ENCODE results near the gene STXBP1. TPM values are rescaled to one million over a fixed set of nuclear protein-coding genes. Genes with fewer than 3 reads are reported as not detected.

Gene STXBP1
- total and polyA plus RNA-seq, 2 of the 13 experiments (the other 11 are each of a cell fraction or from before 2014, with no cell fraction given), result 2.9 TPM

- TF ChIP-seq, protein P1, sequence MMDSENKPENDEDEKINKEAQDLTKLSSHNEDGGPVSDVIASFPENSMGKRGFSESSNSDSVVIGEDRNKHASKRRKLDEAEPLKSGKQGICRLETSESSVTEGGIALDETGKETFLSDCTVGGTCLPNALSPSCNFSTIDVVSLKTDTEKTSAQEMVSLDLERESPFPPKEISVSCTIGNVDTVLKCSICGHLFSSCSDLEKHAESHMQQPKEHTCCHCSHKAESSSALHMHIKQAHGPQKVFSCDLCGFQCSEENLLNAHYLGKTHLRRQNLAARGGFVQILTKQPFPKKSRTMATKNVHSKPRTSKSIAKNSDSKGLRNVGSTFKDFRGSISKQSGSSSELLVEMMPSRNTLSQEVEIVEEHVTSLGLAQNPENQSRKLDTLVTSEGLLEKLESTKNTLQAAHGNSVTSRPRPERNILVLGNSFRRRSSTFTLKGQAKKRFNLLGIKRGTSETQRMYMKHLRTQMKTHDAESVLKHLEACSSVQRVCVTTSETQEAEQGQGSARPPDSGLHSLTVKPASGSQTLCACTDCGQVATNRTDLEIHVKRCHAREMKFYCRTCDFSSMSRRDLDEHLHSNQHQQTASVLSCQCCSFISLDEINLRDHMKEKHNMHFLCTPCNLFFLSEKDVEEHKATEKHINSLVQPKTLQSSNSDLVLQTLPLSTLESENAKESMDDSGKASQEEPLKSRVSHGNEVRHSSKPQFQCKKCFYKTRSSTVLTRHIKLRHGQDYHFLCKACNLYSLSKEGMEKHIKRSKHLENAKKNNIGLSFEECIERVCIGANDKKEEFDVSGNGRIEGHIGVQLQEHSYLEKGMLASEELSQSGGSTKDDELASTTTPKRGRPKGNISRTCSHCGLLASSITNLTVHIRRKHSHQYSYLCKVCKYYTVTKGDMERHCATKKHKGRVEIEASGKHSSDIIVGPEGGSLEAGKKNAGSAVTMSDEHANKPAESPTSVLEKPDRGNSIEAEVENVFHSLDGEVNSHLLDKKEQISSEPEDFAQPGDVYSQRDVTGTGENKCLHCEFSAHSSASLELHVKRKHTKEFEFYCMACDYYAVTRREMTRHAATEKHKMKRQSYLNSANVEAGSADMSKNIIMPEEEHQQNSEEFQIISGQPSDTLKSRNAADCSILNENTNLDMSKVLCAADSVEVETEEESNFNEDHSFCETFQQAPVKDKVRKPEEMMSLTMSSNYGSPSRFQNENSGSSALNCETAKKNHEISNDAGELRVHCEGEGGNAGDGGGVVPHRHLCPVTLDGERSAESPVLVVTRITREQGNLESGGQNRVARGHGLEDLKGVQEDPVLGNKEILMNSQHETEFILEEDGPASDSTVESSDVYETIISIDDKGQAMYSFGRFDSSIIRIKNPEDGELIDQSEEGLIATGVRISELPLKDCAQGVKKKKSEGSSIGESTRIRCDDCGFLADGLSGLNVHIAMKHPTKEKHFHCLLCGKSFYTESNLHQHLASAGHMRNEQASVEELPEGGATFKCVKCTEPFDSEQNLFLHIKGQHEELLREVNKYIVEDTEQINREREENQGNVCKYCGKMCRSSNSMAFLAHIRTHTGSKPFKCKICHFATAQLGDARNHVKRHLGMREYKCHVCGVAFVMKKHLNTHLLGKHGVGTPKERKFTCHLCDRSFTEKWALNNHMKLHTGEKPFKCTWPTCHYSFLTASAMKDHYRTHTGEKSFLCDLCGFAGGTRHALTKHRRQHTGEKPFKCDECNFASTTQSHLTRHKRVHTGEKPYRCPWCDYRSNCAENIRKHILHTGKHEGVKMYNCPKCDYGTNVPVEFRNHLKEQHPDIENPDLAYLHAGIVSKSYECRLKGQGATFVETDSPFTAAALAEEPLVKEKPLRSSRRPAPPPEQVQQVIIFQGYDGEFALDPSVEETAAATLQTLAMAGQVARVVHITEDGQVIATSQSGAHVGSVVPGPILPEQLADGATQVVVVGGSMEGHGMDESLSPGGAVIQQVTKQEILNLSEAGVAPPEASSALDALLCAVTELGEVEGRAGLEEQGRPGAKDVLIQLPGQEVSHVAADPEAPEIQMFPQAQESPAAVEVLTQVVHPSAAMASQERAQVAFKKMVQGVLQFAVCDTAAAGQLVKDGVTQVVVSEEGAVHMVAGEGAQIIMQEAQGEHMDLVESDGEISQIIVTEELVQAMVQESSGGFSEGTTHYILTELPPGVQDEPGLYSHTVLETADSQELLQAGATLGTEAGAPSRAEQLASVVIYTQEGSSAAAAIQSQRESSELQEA (CRISPR knock-in tag; IDR thresholded peaks at IDR 0.05; ENCODE audit: not compliant biosample characterization), result no peak
- TF ChIP-seq AKAP8 (CRISPR knock-in tag; IDR thresholded peaks at IDR 0.05) (no peak), KAT8 (CRISPR knock-in tag; IDR thresholded peaks at IDR 0.05) (peak; percentile 67), JUN (CRISPR knock-in tag; IDR thresholded peaks at IDR 0.05) (no peak), ZNF792 (CRISPR knock-in tag; IDR thresholded peaks at IDR 0.05) (no peak), MAFK (conservative IDR thresholded peaks at IDR 0.05 in 1 of 2, IDR thresholded peaks at IDR 0.05 in 1 of 2; ENCODE audit: low read length in 2 of 2) (no peak), ZNF550 (CRISPR knock-in tag; IDR thresholded peaks at IDR 0.05; ENCODE audit: borderline replicate concordance) (no peak), IRF9 (CRISPR knock-in tag; IDR thresholded peaks at IDR 0.05; ENCODE audit: borderline replicate concordance) (peak; percentile 84; the same call in 1 of the 2 replicates), HDAC2 (CRISPR knock-in tag; IDR thresholded peaks at IDR 0.05) (peak; percentile 41; the same call in 1 of the 2 replicates), EHMT2 (IDR thresholded peaks at IDR 0.05; ENCODE audit: borderline replicate concordance, low read depth, low read length) (no peak), CC2D1A (CRISPR knock-in tag; IDR thresholded peaks at IDR 0.05) (no peak), MLXIP (CRISPR knock-in tag; IDR thresholded peaks at IDR 0.05; ENCODE audit: borderline replicate concordance) (no peak), MAF1 (CRISPR knock-in tag; IDR thresholded peaks at IDR 0.05; ENCODE audit: borderline replicate concordance) (no peak), ATF6 (CRISPR knock-in tag; conservative IDR thresholded peaks at IDR 0.05) (no peak)
Observed at GRCh38 chr9:127608104-127608966, 3.7 kb upstream of the STXBP1 start (continued).

Data from HepG2 (cell line).